ENCODE measurements around the gene FAM20C.

The FAM20C gene

DNA sequence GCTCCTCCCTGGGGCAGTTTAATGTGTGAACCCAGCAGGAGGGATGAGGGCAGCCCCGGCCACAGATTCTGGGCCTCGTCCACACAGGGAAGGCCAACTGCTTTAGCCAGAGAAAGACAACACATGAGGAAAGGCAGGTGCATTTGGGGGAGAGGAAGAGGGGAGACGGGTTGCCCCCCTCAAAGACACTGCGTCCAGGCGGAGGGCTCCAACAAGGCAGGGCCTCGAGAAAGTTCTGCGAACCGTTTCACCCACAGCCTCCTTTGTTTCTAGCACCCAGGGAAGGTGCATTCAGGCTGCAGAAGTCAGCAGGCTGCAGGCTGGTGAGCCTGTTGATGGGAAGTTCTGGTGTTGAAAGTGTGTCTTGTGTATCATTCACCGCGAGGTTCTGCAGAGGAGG lies 107.7 kb downstream of the FAM20C start:
- Histone ChIP-seq H3K4me1 (peaks cover 19% of the 10 kb centered on the region), H3K9me3 (no peaks in the 10 kb centered on the region), H3K27me3 (no peaks in the 10 kb centered on the region), H3K27ac (no peak overlapping the region), H3K9ac (no peak overlapping the region), H3K4me2 (no peak overlapping the region), H4K20me1 (no peaks in the 10 kb centered on the region), H3K36me3 (no peaks in the 10 kb centered on the region), H3K4me3 (no peak overlapping the region)
- TF ChIP-seq Cebpa-rat (IDR thresholded peaks at IDR 0.05) = no peak

GRCh38 chr7:300546-301290 lies 108.3 kb downstream of the FAM20C start:
- Histone ChIP-seq H3K9ac (no peak overlapping the region), H3K4me3 (no peak overlapping the region), H3K4me2 (peak overlapping the region; percentile 34), H3K9me3 (no peaks in the 10 kb centered on the region), H4K20me1 (no peaks in the 10 kb centered on the region), H3K27me3 (no peaks in the 10 kb centered on the region), H3K4me1 (peaks cover 12% of the 10 kb centered on the region), H3K36me3 (no peaks in the 10 kb centered on the region), H3K27ac (no peak overlapping the region)
- TF ChIP-seq Cebpa-rat (IDR thresholded peaks at IDR 0.05) = no peak

- TF ChIP-seq Cebpa-rat (IDR thresholded peaks at IDR 0.05) = no peak
- no peaks in the 10 kb centered on the region for H3K9me3 ChIP-seq
- H3K27ac ChIP-seq = no peak overlapping the region
- H3K4me3 ChIP-seq = no peak overlapping the region
- H3K4me2 ChIP-seq = peak overlapping the region; percentile 34
- H3K27me3 ChIP-seq = no peaks in the 10 kb centered on the region
- H3K4me1 ChIP-seq = peaks cover 11% of the 10 kb centered on the region
- no peaks in the 10 kb centered on the region for H4K20me1 ChIP-seq
- H3K36me3 ChIP-seq = no peaks in the 10 kb centered on the region
- no peak overlapping the region for H3K9ac ChIP-seq
Observed at GRCh38 chr7:301291-302053, 109.1 kb downstream of the FAM20C start.

GRCh38 chr7:302054-302992 lies 110.0 kb downstream of the FAM20C start:
- H3K27ac ChIP-seq = no peak overlapping the region

DNA sequence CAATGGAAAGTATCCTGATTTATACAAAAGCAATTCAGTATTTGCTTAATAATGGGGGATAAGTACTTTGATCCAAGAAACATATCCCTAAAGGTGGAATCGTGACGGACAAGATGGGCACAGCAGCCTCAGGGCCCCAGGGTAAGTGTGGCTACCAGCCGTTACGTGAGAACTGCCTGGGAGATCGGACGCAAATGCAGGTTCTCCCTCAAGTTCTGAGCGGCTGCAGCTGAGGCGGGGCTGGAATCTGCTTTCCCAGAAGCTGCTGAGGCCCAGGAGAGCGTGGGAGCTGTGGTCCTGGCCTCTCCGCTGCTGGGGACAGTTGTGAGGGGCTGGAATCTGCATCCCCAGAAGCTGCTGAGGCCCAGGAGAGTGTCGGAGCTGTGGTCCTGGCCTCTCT lies 111.1 kb downstream of the FAM20C start:
- Histone ChIP-seq H3K4me2 (no peak overlapping the region), H4K20me1 (no peaks in the 10 kb centered on the region), H3K9ac (no peak overlapping the region), H3K27me3 (no peaks in the 10 kb centered on the region), H3K36me3 (no peaks in the 10 kb centered on the region), H3K9me3 (peaks cover 14% of the 10 kb centered on the region), H3K4me3 (no peak overlapping the region), H3K27ac (no peak overlapping the region), H3K4me1 (peaks cover 11% of the 10 kb centered on the region)
- TF ChIP-seq Cebpa-rat (IDR thresholded peaks at IDR 0.05) = no peak

More at GRCh38 chr7:302054-302992, 110.0 kb downstream of the FAM20C start:
- no peak overlapping the region for H3K4me3 ChIP-seq
- TF ChIP-seq Cebpa-rat (IDR thresholded peaks at IDR 0.05) = no peak
- no peak overlapping the region for H3K9ac ChIP-seq
- H4K20me1 ChIP-seq = no peaks in the 10 kb centered on the region
- H3K4me1 ChIP-seq = peaks cover 11% of the 10 kb centered on the region
- peaks cover 3% of the 10 kb centered on the region for H3K9me3 ChIP-seq
- H3K27me3 ChIP-seq = no peaks in the 10 kb centered on the region
- H3K4me2 ChIP-seq = no peak overlapping the region
- no peaks in the 10 kb centered on the region for H3K36me3 ChIP-seq

GRCh38 chr7:303884-304573 lies 111.7 kb downstream of the FAM20C start:
- no peaks in the 10 kb centered on the region for H3K27me3 ChIP-seq
- peaks cover 11% of the 10 kb centered on the region for H3K4me1 ChIP-seq
- no peak overlapping the region for H3K9ac ChIP-seq
- H3K36me3 ChIP-seq = no peaks in the 10 kb centered on the region
- H3K4me3 ChIP-seq = no peak overlapping the region
- H4K20me1 ChIP-seq = no peaks in the 10 kb centered on the region
- H3K9me3 ChIP-seq = peaks cover 20% of the 10 kb centered on the region
- no peak overlapping the region for H3K27ac ChIP-seq
- no peak for TF ChIP-seq Cebpa-rat (IDR thresholded peaks at IDR 0.05)
- H3K4me2 ChIP-seq = no peak overlapping the region

- Histone ChIP-seq H3K4me2 (no peak overlapping the region), H3K36me3 (no peaks in the 10 kb centered on the region), H3K27ac (no peak overlapping the region), H3K4me3 (no peak overlapping the region), H3K4me1 (peaks cover 11% of the 10 kb centered on the region), H3K27me3 (no peaks in the 10 kb centered on the region), H3K9ac (no peak overlapping the region), H3K9me3 (peaks cover 28% of the 10 kb centered on the region), H4K20me1 (no peaks in the 10 kb centered on the region)
- no peak for TF ChIP-seq Cebpa-rat (IDR thresholded peaks at IDR 0.05)
Observed at GRCh38 chr7:304574-305409, 112.4 kb downstream of the FAM20C start.

GRCh38 chr7:305410-306151 lies 113.2 kb downstream of the FAM20C start:
- Histone ChIP-seq H3K27me3 (no peaks in the 10 kb centered on the region), H3K9me3 (peaks cover 30% of the 10 kb centered on the region), H3K36me3 (no peaks in the 10 kb centered on the region), H3K9ac (no peak overlapping the region), H4K20me1 (no peaks in the 10 kb centered on the region), H3K4me3 (no peak overlapping the region), H3K4me1 (peaks cover 11% of the 10 kb centered on the region), H3K27ac (no peak overlapping the region), H3K4me2 (no peak overlapping the region)
- TF ChIP-seq Cebpa-rat (IDR thresholded peaks at IDR 0.05) = no peak
